SKM-1 treated with dmso at 0.1 percent for 144 hours (cell line): Measurements from ENCODE around the gene TRERF1.
A peak's percentile ranks its signal among the peaks of the same experiment; 100 is the strongest.
"Not testable (repeated sequence)": the region's sequence is repeated elsewhere in the genome, so short reads cannot be mapped to it uniquely, and the experiment has no call there.

Experiments
- DNase-seq: peaks from one replicate; lab custom pipeline; 2025; ENCODE audit not compliant: unreplicated experiment; lab: John Stamatoyannopoulos, UW

TRERF1 gene, protein sequence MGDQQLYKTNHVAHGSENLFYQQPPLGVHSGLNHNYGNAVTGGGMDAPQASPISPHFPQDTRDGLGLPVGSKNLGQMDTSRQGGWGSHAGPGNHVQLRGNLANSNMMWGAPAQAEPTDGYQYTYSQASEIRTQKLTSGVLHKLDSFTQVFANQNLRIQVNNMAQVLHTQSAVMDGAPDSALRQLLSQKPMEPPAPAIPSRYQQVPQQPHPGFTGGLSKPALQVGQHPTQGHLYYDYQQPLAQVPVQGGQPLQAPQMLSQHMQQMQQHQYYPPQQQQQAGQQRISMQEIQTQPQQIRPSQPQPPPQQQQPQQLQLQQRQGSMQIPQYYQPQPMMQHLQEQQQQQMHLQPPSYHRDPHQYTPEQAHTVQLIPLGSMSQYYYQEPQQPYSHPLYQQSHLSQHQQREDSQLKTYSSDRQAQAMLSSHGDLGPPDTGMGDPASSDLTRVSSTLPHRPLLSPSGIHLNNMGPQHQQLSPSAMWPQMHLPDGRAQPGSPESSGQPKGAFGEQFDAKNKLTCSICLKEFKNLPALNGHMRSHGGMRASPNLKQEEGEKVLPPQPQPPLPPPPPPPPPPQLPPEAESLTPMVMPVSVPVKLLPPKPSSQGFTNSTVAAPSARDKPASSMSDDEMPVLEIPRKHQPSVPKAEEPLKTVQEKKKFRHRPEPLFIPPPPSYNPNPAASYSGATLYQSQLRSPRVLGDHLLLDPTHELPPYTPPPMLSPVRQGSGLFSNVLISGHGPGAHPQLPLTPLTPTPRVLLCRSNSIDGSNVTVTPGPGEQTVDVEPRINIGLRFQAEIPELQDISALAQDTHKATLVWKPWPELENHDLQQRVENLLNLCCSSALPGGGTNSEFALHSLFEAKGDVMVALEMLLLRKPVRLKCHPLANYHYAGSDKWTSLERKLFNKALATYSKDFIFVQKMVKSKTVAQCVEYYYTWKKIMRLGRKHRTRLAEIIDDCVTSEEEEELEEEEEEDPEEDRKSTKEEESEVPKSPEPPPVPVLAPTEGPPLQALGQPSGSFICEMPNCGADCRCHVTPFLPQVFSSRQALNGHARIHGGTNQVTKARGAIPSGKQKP (N-terminal part only)

DNA sequence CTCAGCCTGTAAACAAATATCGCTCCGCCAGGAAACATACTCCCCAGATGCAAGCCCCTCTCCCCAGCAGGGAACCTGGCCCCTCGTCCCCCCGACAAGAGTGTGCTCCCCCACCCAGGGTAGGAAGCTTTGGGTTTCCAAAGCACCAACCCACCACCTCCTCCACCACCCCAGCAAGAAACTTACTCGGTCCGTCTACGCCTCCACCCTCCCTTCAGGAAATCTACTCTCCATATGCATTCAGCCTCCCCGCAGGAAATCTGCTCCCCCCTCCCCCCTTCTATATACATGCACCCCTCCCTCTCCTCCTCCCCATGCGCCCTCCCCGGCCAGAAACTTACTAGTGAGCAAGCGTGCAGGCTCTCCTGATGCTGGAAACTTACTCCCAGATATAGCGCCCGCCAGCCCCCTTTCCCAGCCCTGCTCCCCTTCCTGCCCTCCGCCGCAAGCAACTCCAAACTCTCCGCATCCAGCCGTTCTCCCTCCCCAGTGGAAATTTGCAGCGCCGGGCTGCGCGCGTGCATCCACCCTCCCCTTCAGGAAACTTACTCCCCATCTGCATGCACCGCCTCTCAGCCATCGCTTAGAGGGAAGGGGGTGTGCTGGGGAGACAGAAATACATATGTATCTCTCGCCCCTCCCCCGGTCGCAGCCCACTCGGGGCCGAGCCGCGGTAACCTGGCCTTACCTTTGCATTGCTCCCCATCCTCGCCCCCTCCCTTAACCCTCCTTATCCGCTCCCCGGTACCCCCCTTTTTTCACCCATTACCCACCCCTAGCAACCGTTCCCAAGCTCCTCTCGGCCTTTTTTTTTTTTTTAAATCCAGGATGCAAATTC lies at the start of gene TRERF1:
TRERF1 (minus strand) TSS at position 594 of the 838 bp plus-strand sequence. CDS start 182,336 bp downstream, outside the sequence.
- peak; percentile 84 for DNase-seq

DNA sequence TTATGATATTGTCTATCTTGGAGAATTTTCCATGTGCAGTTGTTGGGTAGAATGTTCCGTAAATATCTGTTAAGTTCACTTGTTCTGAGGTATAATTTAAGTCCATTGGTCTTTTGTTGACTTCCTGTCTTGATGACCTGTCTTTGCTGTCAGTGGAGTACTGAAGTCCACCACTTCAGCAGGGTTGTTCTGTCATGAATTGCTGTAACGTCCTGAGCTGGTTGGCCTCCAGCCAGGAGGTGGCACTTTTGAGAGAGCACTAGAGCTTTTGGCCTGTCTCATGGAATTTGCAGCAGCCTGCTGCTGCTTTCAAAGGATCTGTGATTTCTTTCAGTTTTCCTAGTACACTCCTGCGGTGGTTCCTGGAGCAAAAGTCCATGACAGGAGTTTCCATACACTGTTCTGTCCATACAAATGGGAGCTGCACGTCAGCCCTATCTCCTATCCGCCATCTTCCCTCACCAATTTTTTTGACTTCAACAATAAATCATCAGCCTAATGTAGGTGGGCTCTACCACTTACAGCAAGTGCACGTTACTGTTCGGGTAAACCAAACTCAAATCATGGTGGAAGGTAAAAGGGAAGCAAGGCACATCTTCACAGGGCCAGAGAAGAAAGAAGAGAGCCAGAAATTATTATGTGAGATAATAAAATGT lies 46.9 kb upstream of the TRERF1 start:
- DNase-seq = no peak

DNA sequence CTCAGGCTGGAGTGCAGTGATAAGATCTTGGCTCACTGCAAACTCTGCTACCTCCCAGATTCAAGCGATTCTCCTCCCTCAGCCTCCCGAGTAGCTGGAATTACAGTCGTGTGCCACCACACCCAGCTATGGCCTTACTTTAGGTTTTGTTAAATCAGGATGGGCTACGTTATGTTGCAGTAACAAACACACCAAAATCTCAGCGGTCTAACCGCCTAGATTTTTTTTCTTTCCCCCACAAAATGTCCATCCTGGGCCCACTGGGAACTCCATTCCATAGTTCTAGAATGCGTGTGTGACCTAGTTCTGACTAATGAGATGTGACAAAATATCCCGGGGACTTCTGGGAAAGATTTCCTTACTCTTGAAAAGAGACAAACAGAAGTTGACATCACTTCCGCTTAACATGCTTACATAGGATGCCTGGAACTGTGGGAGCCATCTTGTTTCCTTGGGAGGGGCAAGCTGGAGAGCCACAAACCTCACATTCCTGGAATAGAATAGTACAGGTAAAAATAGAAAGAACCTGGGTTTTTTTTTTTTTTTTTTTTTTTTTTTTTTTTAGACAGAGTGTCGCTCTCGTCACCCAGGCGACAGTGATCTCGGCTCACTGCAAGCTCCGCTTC lies 42.3 kb upstream of the TRERF1 start:
- DNase-seq = no peak

DNA sequence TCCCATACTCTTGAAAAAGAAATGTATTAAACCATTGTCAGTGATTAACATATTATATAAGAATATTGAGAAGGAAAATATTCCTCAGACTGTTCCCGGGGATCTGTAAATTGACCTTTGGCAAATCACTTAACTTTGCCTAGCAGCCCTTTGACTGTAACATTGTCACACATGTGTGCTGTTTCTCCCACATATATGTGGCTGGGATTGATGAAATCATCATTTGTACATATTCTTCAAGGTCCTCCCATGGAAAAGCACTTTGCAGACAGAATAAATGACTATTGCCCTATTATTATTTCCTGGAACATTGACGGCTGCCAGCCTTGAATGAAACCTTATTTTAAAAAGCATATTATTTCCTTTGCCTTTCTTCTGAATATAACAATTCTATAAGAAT lies 36.4 kb upstream of the TRERF1 start:
- DNase-seq = no peak

DNA sequence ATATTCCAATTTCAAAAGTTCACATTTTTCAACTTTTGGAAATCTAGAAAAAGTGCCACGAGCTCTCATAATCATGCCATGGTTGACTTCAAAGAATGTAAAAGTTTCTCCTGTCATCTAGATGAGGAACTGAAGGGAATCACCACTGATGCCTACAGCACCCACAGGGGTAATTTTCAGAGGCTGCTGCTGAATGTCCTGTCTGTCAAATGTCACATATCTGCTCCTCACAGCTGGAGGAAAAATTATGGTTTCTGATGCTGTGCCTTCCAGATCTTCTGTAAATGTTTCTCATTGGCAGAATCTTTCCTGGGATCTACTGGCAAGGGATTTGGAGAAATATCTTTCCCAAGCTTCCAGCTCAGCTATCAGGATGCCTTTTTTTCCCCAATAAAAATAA lies 32.5 kb upstream of the TRERF1 start:
- no peak for DNase-seq

DNA sequence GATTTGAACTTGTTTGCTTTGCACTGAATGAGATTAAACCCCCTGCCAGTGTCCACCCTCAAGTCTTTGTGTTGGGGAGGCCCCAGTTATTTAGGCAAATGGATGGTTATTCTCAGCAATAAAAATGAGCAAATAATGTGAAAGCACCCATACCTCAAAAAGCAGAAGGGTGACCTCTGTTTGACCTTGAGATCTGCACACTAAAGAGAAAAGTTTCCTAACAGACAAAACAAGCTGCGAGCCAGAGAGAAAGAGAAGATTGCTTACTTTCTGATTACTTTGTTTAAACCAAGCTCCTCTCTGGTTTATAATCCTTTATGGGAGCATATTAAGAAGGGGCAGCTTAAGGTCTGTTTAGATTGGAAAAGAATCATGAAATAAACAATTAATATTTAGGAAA lies 30.4 kb upstream of the TRERF1 start:
- DNase-seq = no peak

DNA sequence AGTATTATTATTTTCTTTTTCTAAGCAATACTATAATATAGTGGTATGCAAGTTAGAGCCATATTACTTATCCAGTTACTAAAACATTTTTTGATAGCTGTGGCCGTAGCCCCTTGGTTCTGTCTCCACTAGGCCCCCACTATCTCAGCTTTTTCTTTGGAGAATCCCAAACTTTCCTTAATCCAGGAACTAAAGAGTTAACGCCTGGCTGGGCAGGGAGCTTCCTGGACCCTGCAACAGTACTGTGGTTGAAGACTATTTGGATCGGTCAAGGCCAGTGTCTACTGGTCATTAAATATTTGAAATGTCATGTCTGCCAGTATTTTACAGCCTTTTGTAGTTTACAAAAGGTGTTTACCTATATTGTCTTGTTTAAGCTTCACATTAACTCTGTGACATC lies 20.0 kb upstream of the TRERF1 start:
- no peak for DNase-seq

DNA sequence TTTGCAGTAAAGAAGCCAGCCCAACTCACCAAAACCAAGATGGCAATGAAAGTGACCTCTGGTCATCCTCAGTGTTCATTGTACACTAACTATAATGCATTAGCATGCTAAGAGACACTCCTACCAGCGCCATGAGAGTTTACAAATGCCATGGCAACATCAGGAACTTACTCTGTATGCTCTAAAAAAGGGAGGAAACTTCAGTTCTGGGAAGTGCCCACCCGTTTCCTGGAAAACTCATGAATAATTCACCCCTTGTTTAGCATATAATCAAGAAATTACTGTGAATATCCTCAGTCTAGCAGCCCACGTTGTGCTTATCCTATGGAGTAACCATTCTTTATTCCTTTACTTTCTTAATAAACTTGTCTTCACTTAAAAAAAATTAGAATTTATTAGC lies 19.4 kb upstream of the TRERF1 start:
- no peak for DNase-seq

DNA sequence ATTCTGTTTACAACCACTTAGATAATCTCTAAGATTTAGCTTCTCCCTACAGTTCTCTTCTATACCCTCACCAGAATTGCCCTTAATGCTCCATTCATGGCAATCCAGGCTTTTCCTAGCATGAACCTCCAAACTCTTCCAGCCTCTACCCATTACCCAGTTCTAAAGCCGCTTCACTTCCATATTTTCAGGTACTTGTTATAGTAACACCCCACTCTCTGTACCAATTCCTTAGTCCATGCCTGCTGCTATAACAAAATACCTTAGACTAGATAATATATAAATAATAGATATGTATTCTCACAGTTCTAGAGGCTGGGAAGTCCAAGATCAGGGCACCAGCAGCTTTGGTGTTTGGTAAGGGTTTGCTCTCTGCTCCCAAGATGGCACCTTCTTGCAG lies 16.5 kb upstream of the TRERF1 start:
- no peak for DNase-seq

DNA sequence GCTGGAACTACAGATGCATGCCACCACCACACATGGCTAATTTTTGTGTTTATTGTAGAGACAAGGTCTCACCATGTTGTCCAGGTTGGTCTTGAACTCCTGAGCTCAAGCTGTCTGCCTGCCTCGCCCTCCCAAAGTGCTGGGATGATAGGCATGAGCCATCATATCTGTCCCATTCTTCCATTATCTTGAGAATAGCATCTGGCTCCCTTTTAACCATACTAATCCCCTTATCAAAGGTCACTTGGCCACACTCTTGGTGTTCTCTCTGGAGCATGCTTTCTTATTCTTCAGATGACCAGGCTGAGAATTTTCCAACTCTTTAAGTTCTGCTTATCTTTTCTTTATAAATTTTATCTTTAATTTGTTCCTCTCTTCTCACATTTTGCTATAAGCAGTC lies 15.9 kb upstream of the TRERF1 start:
- no peak for DNase-seq

DNA sequence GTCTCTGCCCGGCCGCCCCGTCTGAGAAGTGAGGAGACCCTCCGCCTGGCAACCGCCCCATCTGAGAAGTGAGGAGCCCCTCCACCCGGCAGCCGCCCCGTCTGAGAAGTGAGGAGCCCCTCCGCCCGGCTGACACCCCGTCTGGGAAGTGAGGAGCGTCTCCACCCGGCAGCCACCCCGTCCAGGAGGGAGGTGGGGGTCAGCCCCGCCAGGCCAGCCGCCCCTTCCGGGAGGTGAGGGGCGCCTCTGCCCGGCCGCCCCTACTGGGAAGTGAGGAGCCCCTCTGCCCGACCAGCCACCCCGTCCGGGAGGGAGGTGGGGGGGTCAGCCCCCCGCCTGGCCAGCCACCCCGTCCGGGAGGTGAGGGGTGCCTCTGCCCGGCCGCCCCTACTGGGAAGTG lies 14.7 kb upstream of the TRERF1 start:
- not testable (repeated sequence) for DNase-seq

DNA sequence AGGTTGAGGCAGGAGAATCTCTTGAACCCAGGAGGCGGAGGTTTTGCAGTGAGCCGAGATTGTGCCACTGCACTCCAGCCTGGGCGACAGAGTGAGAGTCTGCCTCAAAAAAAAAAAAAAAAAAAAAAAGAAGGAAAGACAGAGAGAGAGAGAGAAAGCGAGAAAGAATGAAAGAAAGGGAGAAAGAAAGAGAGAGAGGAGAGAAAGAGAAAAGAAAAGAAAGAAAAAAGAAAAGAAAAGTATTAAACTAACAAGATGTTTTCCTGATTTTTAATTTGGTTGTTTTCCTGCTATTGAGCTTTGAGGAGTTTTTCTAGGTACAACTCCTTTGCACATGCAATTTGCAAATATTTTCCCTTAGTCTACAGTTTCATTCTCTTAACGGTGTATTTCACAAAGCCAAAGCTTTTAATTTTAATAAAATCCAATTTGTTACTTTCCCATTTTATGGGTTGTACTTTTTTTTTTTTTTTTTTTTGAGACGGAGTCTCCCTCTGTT lies 10.8 kb upstream of the TRERF1 start:
- no peak for DNase-seq

DNA sequence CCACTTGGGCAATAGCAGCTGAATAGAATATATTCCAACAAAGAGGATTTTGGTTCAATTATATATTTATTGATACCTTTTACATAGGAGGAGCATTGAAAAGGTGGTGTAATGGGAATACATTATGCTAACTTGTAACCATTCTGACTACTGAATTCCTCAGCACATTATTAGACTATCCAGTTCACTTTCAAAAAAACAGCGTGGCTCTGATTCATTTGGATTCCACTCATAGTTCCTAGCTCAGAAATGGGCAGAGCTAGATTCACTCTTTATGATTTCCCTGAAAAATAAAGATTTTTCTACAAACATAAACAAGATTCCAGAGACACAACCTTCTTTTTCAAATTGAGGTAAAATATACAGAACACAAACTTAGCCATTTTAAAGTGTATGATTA lies 9.2 kb upstream of the TRERF1 start:
- DNase-seq = no peak

DNA sequence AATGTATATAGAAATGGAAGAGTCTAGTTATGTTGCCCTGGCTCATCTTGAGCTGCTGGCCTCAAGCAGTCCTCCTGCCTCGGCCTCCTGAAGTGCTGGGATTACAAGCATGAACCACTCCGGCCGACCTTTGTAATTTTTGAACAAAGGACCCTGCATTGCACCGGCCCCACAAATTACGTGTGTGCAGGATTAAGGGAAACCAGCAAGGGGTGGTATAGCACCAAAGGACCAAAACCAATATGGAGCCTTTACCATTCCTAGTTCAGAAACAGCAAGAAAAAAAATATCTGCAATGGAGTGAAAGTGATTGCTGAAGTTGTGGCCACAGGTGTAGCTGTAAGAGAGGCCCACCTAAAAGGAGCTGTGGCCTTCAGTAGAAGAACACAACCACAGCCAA lies 8.2 kb upstream of the TRERF1 start:
- no peak for DNase-seq

DNA sequence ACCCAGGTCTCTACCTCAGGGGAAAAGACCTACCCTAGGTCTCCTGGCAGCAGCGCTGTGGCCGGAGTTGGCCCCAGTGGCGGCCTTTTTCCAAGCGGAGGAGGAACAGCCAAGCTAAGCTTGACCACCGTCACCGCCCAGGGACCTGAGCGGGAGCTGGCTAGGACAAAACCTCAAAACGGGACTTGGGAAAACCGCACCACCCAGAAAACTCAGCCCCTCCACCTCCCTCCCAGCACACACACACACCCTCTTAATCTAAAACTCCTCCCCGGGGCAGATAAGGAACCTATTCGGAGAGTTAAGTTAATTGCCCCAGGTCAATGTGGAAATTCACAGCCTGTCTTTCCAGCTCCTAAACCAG lies 2.7 kb upstream of the TRERF1 start:
- DNase-seq = no peak

DNA sequence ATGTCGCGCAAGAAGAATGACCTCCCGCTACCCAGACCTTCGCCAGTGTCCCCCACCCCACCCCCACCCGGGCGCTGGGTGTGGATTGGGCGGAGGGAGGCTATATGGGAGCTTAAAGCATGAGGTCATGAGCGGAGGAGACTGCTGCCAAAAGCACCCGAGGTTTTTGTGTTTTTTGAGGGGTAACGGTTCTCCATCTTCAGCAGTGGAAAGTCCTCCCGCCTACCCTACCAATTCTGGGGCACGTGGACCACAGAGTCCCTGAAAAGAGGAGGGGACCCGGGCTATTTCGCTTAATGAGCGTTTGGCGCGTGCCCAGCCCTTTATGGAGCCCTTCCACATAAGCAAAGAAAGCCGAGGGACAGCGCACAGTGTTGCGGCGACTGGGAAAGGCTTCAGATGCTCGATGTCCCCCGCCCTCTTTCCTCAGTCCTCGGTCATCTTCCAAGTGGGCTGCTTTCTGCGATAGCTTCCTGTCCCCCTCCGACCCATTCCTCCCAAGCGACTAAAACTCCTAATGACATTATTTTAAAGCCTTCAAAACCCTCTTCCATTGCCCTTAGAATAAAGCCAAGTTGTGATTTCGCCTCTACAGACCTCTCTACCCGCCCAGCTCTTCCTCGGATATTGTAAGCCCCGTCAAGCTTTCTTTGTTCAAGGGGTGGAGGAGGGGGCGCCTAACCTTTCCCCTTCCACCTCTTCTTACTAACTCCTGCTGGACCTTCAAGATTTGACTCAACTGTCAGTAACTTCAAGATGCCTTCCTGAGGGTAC lies 2.1 kb upstream of the TRERF1 start:
- no peak for DNase-seq

DNA sequence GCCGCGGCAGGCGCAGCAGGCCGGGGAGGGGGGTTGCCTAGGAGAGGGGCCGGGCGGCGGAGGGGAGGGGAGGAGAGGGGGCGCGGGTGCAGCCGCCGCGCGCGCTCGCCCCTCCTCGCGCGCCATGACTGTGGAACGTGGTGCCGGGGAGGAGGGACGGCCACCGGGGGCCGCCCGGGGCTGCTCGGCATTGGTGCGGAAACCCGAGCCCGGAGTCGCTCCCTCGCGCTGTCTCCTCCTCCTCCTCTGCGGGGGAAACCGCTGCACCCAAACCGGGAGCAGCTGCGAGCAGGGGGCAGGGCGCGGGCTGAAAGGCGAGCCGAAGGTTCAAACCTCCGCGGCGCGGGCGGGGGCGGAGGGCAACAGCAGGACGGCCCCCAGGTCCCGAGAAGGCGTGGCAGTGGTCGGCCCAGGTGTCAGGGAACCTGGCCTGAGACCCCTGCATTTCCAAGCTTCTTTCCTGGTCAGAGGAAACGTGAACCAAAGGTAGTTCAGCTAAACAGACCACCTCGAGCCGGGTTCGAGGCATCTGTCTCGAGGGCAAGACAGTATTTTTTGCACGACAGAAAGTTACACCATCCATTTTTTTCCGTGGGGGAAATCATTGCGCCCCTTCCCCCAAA lies 1.4 kb upstream of the TRERF1 start:
- peak; percentile 65 for DNase-seq

DNA sequence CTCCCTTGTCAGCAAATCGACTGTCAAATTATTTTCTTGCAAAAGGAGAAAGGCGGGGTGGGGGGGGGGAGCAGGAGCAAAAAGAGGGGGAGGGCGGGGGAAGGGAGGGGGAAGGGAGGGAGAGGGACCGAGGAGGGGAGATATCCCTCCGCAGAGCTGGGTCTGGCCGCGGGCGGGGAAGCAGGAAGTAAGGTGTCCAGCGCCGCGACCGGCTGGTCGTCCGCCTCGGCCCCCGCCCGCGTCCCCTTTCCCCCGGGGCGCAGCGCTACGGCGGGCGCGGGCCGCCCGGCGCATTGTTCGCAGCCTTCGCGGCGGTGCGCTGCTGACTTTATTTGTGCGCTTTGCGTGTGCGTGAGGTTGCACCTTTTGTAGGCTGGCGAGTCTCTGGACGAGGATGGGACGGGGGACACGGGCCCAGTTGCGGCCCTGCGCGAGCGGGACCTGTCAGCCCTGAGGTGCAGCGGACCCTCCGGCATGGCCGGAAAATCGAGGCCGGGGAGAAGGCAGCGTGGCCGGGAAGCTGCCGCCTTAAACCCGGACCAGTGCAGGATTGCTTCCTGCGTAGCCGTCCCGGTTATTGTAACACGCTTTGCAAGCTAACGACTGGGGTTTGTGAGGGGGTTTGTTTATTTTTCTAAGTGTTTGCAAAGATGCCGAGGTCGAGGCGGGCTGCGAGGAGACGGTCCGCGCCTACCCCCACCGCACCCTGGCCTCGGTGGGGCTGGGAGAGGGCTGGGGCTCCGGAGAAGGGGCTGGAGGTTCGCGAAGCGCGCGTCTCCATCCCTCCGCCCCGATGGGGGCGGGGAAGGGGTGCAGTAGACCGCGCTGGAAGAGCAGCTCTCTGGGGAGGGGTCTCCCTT lies 675 bp upstream of the TRERF1 start:
- DNase-seq = peak; percentile 71
